ENCODE measurements around the gene BNIP2. TPM values are rescaled to one million over a fixed set of nuclear protein-coding genes. Genes with fewer than 3 reads are reported as not detected.
A peak's percentile ranks its signal among the peaks of the same experiment; 100 is the strongest.

The BNIP2 gene
- total RNA-seq, 2 donors from 2014 or later: 65.1 to 68.3 TPM

- Mint-ChIP-seq H3K27ac (no peak overlapping the region), H3K36me3 (ENCODE audit: insufficient read depth in 2 of 2) (peaks cover 4 to 17% of the 10 kb centered on the region in 2 donors), H3K4me3 (no peak overlapping the region), H3K9me3 (no peaks in the 10 kb centered on the region), H3K27me3 (ENCODE audit: low read depth) (no peaks in the 10 kb centered on the region), H3K4me1 (ENCODE audit: low read depth) (peaks cover 30% of the 10 kb centered on the region)
- no peak for DNase-seq
- no peak for ATAC-seq (replicated peaks in 1 of 2)
Measured at GRCh38 chr15:59680346-59680745, 8.8 kb downstream of the BNIP2 start.

- ATAC-seq (replicated peaks in 1 of 2) (no peak), DNase-seq (no peak)
- Mint-ChIP-seq H3K27me3 (ENCODE audit: low read depth) (no peaks in the 10 kb centered on the region), H3K4me3 (no peak overlapping the region), H3K9me3 (no peaks in the 10 kb centered on the region), H3K36me3 (ENCODE audit: insufficient read depth in 2 of 2) (peaks cover 4 to 22% of the 10 kb centered on the region in 2 donors), H3K4me1 (ENCODE audit: low read depth) (peaks cover 15% of the 10 kb centered on the region), H3K27ac (peak overlapping the region; percentile 81)
Measured at GRCh38 chr15:59678620-59679019, 10.5 kb downstream of the BNIP2 start.

GRCh38 chr15:59678172-59678571 lies 10.9 kb downstream of the BNIP2 start:
- Mint-ChIP-seq H3K27me3 (ENCODE audit: low read depth) (no peaks in the 10 kb centered on the region), H3K27ac (peak overlapping the region; percentile 81), H3K9me3 (no peaks in the 10 kb centered on the region), H3K4me1 (ENCODE audit: low read depth) (peaks cover 11% of the 10 kb centered on the region), H3K4me3 (no peak overlapping the region), H3K36me3 (ENCODE audit: insufficient read depth in 2 of 2) (peaks cover 4 to 22% of the 10 kb centered on the region in 2 donors)
- ATAC-seq (replicated peaks in 1 of 2) (no peak), DNase-seq (no peak)

- Mint-ChIP-seq H3K4me1 (ENCODE audit: low read depth) (peaks cover 6% of the 10 kb centered on the region), H3K4me3 (no peak overlapping the region), H3K27ac (no peak overlapping the region), H3K36me3 (ENCODE audit: insufficient read depth in 2 of 2) (peaks cover 4 to 23% of the 10 kb centered on the region in 2 donors), H3K9me3 (no peaks in the 10 kb centered on the region), H3K27me3 (ENCODE audit: low read depth) (no peaks in the 10 kb centered on the region)
- no peak for ATAC-seq (replicated peaks in 1 of 2)
- no peak for DNase-seq
Measured at GRCh38 chr15:59676565-59676964, 12.6 kb downstream of the BNIP2 start.

- Mint-ChIP-seq H3K9me3 (no peaks in the 10 kb centered on the region), H3K27me3 (ENCODE audit: low read depth) (no peaks in the 10 kb centered on the region), H3K4me1 (ENCODE audit: low read depth) (peaks cover 3% of the 10 kb centered on the region), H3K4me3 (no peak overlapping the region), H3K36me3 (ENCODE audit: insufficient read depth in 2 of 2) (peaks cover 7 to 31% of the 10 kb centered on the region in 2 donors), H3K27ac (no peak overlapping the region)
- DNase-seq (no peak), ATAC-seq (replicated peaks in 1 of 2) (no peak)
Measured at GRCh38 chr15:59674361-59674877, 14.7 kb downstream of the BNIP2 start.

GRCh38 chr15:59668556-59668955 lies 20.6 kb downstream of the BNIP2 start:
- DNase-seq: no peak
- H3K27me3 Mint-ChIP-seq (ENCODE audit: low read depth): no peaks in the 10 kb centered on the region
- H3K27ac Mint-ChIP-seq: no peak overlapping the region
- no peaks in the 10 kb centered on the region for H3K4me1 Mint-ChIP-seq (ENCODE audit: low read depth)
- H3K9me3 Mint-ChIP-seq: no peaks in the 10 kb centered on the region
- peaks cover 7 to 27% of the 10 kb centered on the region in 2 donors for H3K36me3 Mint-ChIP-seq (ENCODE audit: insufficient read depth in 2 of 2)
- no peak overlapping the region for H3K4me3 Mint-ChIP-seq
- ATAC-seq (replicated peaks in 1 of 2): no peak

GRCh38 chr15:59662260-59662659 lies 26.9 kb downstream of the BNIP2 start:
- H3K9me3 Mint-ChIP-seq: no peaks in the 10 kb centered on the region
- H3K36me3 Mint-ChIP-seq (ENCODE audit: insufficient read depth in 2 of 2): peaks cover 3 to 19% of the 10 kb centered on the region in 2 donors
- DNase-seq: no peak
- no peak overlapping the region for H3K4me3 Mint-ChIP-seq
- H3K4me1 Mint-ChIP-seq (ENCODE audit: low read depth): peaks cover 5% of the 10 kb centered on the region
- ATAC-seq (replicated peaks in 1 of 2): no peak
- no peak overlapping the region for H3K27ac Mint-ChIP-seq
- no peaks in the 10 kb centered on the region for H3K27me3 Mint-ChIP-seq (ENCODE audit: low read depth)

- Mint-ChIP-seq H3K4me3 (no peak overlapping the region), H3K9me3 (no peaks in the 10 kb centered on the region), H3K36me3 (ENCODE audit: insufficient read depth in 2 of 2) (peaks cover 0 to 15% of the 10 kb centered on the region in 2 donors), H3K27ac (no peak overlapping the region), H3K4me1 (ENCODE audit: low read depth) (peaks cover 5% of the 10 kb centered on the region), H3K27me3 (ENCODE audit: low read depth) (no peaks in the 10 kb centered on the region)
- no peak for DNase-seq
- ATAC-seq (replicated peaks in 1 of 2): no peak
Measured at GRCh38 chr15:59659366-59659765, 29.8 kb downstream of the BNIP2 start.

GRCh38 chr15:59657635-59658125 lies 31.4 kb downstream of the BNIP2 start:
- H3K4me1 Mint-ChIP-seq (ENCODE audit: low read depth): peaks cover 5% of the 10 kb centered on the region
- no peaks in the 10 kb centered on the region for H3K27me3 Mint-ChIP-seq (ENCODE audit: low read depth)
- H3K9me3 Mint-ChIP-seq: peaks cover 0 to 1% of the 10 kb centered on the region in 2 donors
- peak; percentile 18 to 19 for ATAC-seq (replicated peaks in 1 of 2)
- peak in 1 of 2 donors; percentile 1 for DNase-seq
- H3K4me3 Mint-ChIP-seq: no peak overlapping the region
- H3K27ac Mint-ChIP-seq: peak overlapping the region; percentile 75
- H3K36me3 Mint-ChIP-seq (ENCODE audit: insufficient read depth in 2 of 2): peaks cover 4 to 16% of the 10 kb centered on the region in 2 donors

GRCh38 chr15:59656897-59657634 lies 32.1 kb downstream of the BNIP2 start, which contains the start of gene GTF2A2:
TSS of gene GTF2A2 (minus strand) at chr15:59657515. CDS start at chr15:59652277, 5,238 bp downstream.
- peak; percentile 100 for ATAC-seq (replicated peaks in 1 of 2)
- H3K36me3 Mint-ChIP-seq (ENCODE audit: insufficient read depth in 2 of 2): peaks cover 6 to 19% of the 10 kb centered on the region in 2 donors
- H3K27me3 Mint-ChIP-seq (ENCODE audit: low read depth): no peaks in the 10 kb centered on the region
- H3K4me1 Mint-ChIP-seq (ENCODE audit: low read depth): peaks cover 5% of the 10 kb centered on the region
- H3K27ac Mint-ChIP-seq: peak within 1 kb of the TSS; percentile 75
- H3K9me3 Mint-ChIP-seq: peaks cover 0 to 3% of the 10 kb centered on the region in 2 donors
- no peak within 1 kb of the TSS for H3K4me3 Mint-ChIP-seq
- DNase-seq: peak; percentile 96 to 97

- Mint-ChIP-seq H3K27me3 (ENCODE audit: low read depth) (no peaks in the 10 kb centered on the region), H3K4me3 (no peak overlapping the region), H3K4me1 (ENCODE audit: low read depth) (peaks cover 5% of the 10 kb centered on the region), H3K9me3 (peaks cover 0 to 3% of the 10 kb centered on the region in 2 donors), H3K27ac (no peak overlapping the region), H3K36me3 (ENCODE audit: insufficient read depth in 2 of 2) (peaks cover 6 to 16% of the 10 kb centered on the region in 2 donors)
- ATAC-seq (replicated peaks in 1 of 2): no peak
- DNase-seq: no peak
Measured at GRCh38 chr15:59654046-59654445, 35.1 kb downstream of the BNIP2 start.

- DNase-seq (no peak), ATAC-seq (replicated peaks in 1 of 2) (no peak)
- H3K4me3 Mint-ChIP-seq: no peak overlapping the region
- H3K36me3 Mint-ChIP-seq (ENCODE audit: insufficient read depth in 2 of 2): peaks cover 9 to 19% of the 10 kb centered on the region in 2 donors
- H3K27ac Mint-ChIP-seq: no peak overlapping the region
- H3K9me3 Mint-ChIP-seq: peaks cover 0 to 3% of the 10 kb centered on the region in 2 donors
- peaks cover 5% of the 10 kb centered on the region for H3K4me1 Mint-ChIP-seq (ENCODE audit: low read depth)
- no peaks in the 10 kb centered on the region for H3K27me3 Mint-ChIP-seq (ENCODE audit: low read depth)
Measured at GRCh38 chr15:59649603-59650002, 39.5 kb downstream of the BNIP2 start.

- Mint-ChIP-seq H3K36me3 (ENCODE audit: insufficient read depth in 2 of 2) (peaks cover 5 to 15% of the 10 kb centered on the region in 2 donors), H3K27ac (no peak overlapping the region)
Measured at GRCh38 chr15:59647085-59647484, 42.0 kb downstream of the BNIP2 start.

More at GRCh38 chr15:59647085-59647484, 42.0 kb downstream of the BNIP2 start:
- no peak overlapping the region for H3K4me3 Mint-ChIP-seq
- DNase-seq (no peak), ATAC-seq (replicated peaks in 1 of 2) (no peak)
- no peaks in the 10 kb centered on the region for H3K27me3 Mint-ChIP-seq (ENCODE audit: low read depth)
- H3K4me1 Mint-ChIP-seq (ENCODE audit: low read depth): peaks cover 5% of the 10 kb centered on the region
- H3K9me3 Mint-ChIP-seq: no peaks in the 10 kb centered on the region

Measured in activated T-cell treated with anti-CD3 and anti-CD28 coated beads, Interleukin-2, amount 50 U/mL, for 72 hours (primary cell).